ENCODE results near the gene LAMA4.
A peak's percentile ranks its signal among the peaks of the same experiment; 100 is the strongest.
"Not testable (repeated sequence)": the region's sequence is repeated elsewhere in the genome, so short reads cannot be mapped to it uniquely, and the experiment has no call there.

Gene LAMA4

GRCh38 chr6:112209131-112209530 is 45.2 kb downstream of the LAMA4 start:
- DNase-seq (ENCODE audit: low read depth, low spot score), result no peak

DNA sequence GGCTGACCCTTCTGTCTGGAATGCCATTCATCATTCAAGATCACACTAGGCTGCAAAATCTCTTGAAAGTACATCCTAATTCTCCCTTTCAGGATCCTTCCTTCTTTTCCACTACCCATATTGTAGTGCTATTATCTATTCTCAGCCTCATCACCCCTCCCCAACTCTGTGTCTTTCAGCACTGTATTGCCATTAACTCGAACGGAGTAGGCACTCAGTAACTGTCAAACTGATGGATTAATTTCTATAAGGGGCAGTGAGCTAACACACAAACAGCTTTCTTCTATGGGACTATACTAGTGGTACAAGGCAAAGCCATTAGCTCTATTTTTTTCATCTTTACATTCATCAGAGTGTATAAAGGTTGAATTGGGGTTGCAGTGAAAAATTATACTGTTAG is 46.6 kb downstream of the LAMA4 start:
- no peak for DNase-seq (ENCODE audit: low read depth, low spot score)

GRCh38 chr6:112207131-112207530 is 47.2 kb downstream of the LAMA4 start:
- no peak for DNase-seq (ENCODE audit: low read depth, low spot score)

- DNase-seq (ENCODE audit: low read depth, low spot score), result no peak
Observed at GRCh38 chr6:112206110-112206458, 48.3 kb downstream of the LAMA4 start.

- DNase-seq (ENCODE audit: low read depth, low spot score), result peak; percentile 57
Observed at GRCh38 chr6:112205427-112206109, 48.8 kb downstream of the LAMA4 start.

GRCh38 chr6:112204350-112204706 is 50.0 kb downstream of the LAMA4 start:
- DNase-seq (ENCODE audit: low read depth, low spot score), result no peak

- no peak for DNase-seq (ENCODE audit: low read depth, low spot score)
Observed at GRCh38 chr6:112203577-112204349, 50.6 kb downstream of the LAMA4 start.

- no peak for DNase-seq (ENCODE audit: low read depth, low spot score)
Observed at GRCh38 chr6:112202639-112203341, 51.6 kb downstream of the LAMA4 start.

GRCh38 chr6:112200185-112200914 is 54.0 kb downstream of the LAMA4 start:
- not testable (repeated sequence) for DNase-seq (ENCODE audit: low read depth, low spot score)

GRCh38 chr6:112199001-112199403 is 55.4 kb downstream of the LAMA4 start:
- no peak for DNase-seq (ENCODE audit: low read depth, low spot score)

GRCh38 chr6:112198582-112198981 is 55.8 kb downstream of the LAMA4 start:
- no peak for DNase-seq (ENCODE audit: low read depth, low spot score)

DNA sequence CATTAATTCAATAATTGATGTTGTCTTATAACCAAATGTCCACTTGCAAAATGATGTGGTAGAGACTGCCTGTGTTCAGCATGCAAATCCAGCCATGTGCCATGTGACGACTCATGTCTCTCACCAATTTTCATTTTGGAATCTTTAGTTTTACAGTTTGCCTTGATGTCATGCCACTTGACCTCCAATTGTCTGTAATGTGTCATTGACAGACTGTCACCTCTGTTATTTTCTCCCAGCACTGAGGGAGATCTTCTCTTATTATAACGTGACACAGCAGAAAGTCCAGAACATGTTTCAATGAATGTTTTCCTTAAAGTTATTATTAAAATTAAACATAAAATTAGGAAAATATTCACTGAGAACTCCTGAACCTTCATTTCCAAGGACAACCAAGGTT is 56.7 kb downstream of the LAMA4 start:
- DNase-seq (ENCODE audit: low read depth, low spot score), result no peak

GRCh38 chr6:112196306-112196705 is 58.1 kb downstream of the LAMA4 start:
- no peak for DNase-seq (ENCODE audit: low read depth, low spot score)

DNA sequence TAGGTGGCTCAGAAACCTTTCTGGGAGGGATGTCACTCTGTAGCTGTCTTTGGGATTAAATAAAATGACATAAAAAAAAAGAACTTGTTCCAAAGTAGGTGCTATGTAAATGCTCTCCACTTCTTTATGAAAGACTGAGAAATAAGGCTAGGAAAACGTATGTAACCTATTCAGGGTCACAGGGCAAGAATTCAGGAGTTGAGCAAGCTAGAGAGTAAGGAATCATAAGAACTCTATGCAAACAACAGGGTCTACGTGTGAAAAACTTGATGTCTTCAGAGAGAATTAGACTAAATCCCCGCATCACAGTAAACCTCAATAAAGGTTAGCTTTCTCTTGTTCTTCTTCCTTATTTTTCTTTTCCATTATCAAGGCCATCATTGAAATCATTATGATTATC is 59.2 kb downstream of the LAMA4 start:
- DNase-seq (ENCODE audit: low read depth, low spot score), result no peak

- no peak for DNase-seq (ENCODE audit: low read depth, low spot score)
Observed at GRCh38 chr6:112194511-112194910, 59.9 kb downstream of the LAMA4 start.

DNA sequence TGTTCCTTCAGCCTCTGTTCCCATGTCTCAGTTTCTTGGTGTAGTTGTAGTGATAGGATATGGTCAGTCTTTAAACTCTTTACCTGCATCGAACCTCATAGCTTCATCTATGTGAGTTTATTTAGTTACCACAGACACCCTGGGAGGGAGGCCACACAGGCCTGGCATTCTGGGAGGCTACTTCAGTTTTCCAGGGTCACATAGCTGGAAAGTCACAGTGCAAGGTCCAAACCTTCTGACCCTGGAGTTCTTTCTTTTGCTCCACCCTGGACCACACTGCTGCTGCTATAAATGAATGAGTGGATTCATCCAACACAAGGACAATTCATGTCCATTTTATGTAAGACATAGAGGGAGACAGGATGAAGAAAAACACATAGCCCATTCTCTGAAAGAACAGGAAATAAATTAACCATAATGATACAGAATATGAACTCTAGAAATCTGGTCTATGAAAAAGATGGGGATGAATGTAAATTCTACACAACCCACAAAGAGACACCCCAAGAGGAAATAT is 60.8 kb downstream of the LAMA4 start:
- no peak for DNase-seq (ENCODE audit: low read depth, low spot score)

DNA sequence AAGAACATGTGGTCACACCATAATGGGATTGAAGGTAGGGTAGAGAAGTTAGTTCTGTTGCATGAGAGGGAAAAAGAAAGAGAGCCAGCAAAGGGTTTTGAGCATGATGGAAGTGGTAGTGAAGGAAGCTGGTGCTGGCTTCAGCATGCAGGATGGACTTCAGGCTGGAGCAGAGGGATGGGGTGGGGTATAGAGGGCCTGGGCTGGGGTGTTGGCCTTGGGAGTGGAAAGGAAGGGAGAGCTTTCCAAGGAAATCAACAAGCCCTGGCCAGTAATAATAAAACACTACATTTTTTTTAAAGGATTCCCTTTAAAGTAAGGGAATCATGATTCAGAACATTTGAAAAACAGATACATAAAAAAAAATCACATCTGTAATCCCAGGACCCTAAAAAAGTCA is 61.2 kb downstream of the LAMA4 start:
- no peak for DNase-seq (ENCODE audit: low read depth, low spot score)

DNA sequence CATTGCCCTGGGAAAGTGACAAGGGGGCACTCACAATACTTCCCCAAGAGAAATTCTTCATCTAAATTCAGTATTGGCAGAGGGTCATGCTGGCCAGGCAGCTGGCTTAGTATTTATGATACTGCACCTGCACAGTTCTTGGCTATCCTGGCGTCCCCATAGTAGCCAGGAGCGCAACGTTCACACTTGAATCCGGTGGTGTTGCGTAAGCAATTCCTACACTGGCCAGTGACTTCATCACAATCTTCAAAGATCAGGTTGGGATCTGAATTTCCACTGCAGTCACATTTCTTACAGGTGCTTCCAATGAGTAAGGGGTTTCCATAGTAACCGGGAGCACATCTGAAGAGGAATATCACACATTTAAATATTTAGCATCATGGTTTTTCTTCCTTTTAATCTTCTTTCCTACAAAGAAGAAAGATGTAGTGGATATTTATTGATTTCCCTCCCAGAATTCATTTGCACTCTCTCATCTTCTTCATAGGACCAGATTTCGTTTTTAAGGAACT is 62.8 kb downstream of the LAMA4 start:
- no peak for DNase-seq (ENCODE audit: low read depth, low spot score)

- no peak for DNase-seq (ENCODE audit: low read depth, low spot score)
Observed at GRCh38 chr6:112190164-112190563, 64.2 kb downstream of the LAMA4 start.

- DNase-seq (ENCODE audit: low read depth, low spot score), result no peak
Observed at GRCh38 chr6:112189494-112189893, 64.9 kb downstream of the LAMA4 start.

- DNase-seq (ENCODE audit: low read depth, low spot score), result no peak
Observed at GRCh38 chr6:112188906-112189305, 65.5 kb downstream of the LAMA4 start.

DNA sequence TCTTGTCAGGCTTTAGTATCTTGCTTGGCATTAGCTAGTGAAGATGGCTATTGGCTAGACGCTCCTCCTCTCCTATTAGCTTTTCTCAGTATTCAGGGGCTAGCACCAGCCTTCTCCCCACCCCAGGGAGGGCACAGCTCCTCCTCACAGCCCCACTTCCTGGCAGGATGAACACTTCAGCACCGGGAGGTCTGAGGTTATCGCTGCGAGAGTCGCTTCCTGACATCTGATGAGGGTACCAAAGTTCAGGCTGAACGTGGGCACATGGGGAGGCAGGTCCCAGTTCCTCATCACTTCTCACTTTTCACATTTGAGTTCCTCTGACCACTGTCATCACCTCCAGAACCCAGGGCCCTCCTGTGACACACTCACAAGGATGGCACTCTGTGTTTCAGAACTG is 66.6 kb downstream of the LAMA4 start:
- no peak for DNase-seq (ENCODE audit: low read depth, low spot score)

Measured in iPS DF 19.7 (cell line).